Neural progenitor cell (in vitro differentiated cells): ENCODE data around the gene PPP1R14B.

ENCODE experiments used
- EZH2 ChIP-seq: fragments of 200-600 bp; sonication (generic); IDR thresholded peaks from 2 replicates; pipeline ENCODE4 v1.6.1; 2017; ENCODE audit warnings: antibody characterized with exemption, mild to moderate bottlenecking, moderate library complexity
- EZH2phosphoT487 ChIP-seq: fragments of 200-600 bp; sonication (generic); IDR thresholded peaks from 2 replicates; pipeline ENCODE4 v1.6.1; 2017; ENCODE audit warnings: antibody characterized with exemption
- TF ChIP-seq, protein P1 (sequence below): fragments of 200-600 bp; sonication (generic); IDR thresholded peaks from 2 replicates; pipeline ENCODE4 v1.5.1; 2017; ENCODE audit warnings: antibody characterized with exemption, mild to moderate bottlenecking

DNA sequence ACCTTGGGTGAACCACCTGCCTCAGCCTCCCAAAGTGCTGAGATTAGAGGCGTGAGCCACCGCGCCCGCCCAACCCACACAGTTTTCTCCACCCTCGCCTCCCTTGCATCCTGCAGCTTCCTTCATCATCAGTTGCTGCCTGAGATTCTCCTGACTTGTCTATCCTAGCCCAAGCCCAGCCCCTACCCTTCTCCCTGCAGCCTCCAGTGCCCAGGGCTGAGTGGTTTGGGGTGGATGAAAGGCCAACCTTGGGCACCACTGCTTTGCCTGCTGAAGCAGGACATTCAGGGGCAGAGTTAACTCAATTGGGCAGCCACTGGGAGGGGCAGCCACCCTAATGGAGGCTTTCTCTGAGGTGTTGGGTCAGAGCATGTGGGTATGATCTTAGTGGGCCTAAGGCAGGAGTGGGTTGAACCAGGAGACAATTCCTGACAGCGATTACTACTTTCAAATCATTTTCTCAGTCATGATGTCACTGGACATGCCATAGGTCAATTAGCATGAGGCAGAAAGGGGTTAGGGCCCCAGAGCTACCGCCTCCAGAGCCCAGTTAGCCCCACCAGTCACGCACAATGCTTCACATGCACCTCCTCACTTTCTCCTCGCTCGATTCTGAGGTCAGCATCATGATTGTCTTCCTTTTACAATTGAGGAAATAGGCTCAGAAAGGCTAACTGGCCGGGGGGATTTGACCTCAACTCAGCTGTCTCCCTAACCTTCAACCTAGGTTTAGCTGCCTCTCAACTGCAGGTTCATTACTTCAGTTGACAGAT lies 6.9 kb downstream of the PPP1R14B start:
- TF ChIP-seq, protein P1, sequence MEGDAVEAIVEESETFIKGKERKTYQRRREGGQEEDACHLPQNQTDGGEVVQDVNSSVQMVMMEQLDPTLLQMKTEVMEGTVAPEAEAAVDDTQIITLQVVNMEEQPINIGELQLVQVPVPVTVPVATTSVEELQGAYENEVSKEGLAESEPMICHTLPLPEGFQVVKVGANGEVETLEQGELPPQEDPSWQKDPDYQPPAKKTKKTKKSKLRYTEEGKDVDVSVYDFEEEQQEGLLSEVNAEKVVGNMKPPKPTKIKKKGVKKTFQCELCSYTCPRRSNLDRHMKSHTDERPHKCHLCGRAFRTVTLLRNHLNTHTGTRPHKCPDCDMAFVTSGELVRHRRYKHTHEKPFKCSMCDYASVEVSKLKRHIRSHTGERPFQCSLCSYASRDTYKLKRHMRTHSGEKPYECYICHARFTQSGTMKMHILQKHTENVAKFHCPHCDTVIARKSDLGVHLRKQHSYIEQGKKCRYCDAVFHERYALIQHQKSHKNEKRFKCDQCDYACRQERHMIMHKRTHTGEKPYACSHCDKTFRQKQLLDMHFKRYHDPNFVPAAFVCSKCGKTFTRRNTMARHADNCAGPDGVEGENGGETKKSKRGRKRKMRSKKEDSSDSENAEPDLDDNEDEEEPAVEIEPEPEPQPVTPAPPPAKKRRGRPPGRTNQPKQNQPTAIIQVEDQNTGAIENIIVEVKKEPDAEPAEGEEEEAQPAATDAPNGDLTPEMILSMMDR: no peak
- TF ChIP-seq EZH2 (no peak), EZH2phosphoT487 (no peak)
